ENCODE data around the gene SLIT3.

The SLIT3 gene

GRCh38 chr5:168921147-168921866 lies 379.6 kb downstream of the SLIT3 start:
- DNase-seq (ENCODE audit: low spot score), result no peak

GRCh38 chr5:168920019-168920810 lies 380.7 kb downstream of the SLIT3 start:
- DNase-seq (ENCODE audit: low spot score), result no peak

DNA sequence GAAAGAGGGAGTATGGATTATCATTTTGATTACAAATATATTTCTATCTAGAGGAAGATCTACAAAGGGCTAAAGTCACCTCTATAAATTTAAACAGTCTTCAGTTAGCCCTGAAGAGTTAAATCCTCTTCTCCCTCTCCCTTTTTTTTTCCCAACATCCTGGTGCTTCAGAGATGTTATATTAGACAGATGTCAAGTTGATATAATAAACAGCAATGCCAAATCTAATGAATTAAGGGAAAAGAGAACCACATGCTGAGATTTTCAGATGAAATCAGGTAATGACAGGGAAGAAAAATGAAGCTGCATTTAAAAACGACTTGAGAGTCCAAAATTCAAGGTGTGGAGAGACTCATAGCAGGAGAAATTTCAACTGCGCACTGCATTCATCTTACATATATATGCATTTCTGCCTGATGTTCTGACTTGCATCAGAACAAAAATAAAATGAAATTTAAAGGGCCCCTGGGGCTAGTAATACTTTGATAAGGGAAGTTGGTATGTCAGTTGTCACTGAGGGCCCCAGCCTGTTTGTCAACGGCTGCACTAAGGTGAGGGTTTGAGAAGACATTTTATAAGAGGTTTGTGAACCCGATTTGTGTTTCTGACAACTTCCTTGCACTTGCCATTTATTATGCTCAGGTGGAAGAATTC lies 382.9 kb downstream of the SLIT3 start:
- DNase-seq (ENCODE audit: low spot score), result no peak

- no peak for DNase-seq (ENCODE audit: low spot score)
Measured at GRCh38 chr5:168916852-168917251, 384.1 kb downstream of the SLIT3 start.

- DNase-seq (ENCODE audit: low spot score), result no peak
Measured at GRCh38 chr5:168916266-168916665, 384.7 kb downstream of the SLIT3 start.

DNA sequence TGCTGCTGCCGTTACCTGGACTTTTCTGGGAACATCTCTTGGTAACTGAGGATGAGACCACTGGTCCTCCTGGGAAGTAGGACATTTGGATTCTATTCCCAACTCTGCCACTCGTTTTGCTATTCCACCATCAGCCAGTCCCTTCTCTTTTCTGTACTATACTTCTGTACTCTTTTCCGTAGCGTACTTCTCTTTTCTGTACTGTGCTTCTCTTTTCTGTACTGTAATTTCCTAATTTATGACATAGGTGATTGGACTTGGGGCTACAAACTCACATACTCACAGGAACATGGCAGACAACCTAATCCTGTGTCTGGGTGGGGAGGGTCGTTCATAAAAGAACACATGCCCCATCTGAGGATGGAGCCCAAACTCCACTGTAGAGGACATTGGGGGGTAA lies 386.4 kb downstream of the SLIT3 start:
- DNase-seq (ENCODE audit: low spot score), result no peak

DNA sequence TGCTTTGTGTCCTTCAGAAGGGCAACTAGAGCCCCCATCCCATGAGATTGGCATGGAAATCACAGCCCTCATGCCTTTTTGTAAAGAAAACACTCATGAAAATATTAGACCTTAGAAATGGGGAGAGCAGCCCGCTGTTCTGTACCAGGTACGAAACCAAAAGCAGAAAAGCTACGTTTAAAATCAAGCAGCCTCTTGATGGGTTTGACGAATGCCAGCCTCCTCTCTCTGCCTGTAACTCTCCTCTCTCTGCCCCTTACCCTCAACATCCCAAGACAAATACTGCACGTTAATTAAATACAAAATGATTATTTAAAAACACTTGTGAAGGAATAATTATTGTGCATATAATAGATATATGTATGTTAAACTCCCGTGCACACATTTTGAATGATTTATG lies 390.1 kb downstream of the SLIT3 start:
- no peak for DNase-seq (ENCODE audit: low spot score)

DNA sequence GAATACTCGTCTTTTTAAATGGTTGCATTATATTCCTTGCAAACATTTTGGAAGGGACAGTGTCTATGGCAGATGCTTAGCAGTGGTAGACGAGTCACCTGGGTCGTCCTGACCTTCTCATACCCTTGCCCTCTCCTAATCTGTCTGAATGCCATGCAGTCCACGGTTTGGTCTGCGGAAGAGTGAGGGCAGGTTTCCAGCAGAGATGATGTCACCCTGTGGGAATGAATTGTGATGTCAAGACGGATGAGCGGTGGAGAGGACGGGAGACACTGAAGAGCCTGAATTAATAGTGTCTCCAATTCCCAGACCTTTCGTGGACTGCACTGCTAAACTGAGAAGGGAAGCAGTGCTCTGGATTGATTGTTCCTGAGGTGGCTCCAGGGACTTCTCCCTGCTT lies 392.7 kb downstream of the SLIT3 start:
- no peak for DNase-seq (ENCODE audit: low spot score)

DNA sequence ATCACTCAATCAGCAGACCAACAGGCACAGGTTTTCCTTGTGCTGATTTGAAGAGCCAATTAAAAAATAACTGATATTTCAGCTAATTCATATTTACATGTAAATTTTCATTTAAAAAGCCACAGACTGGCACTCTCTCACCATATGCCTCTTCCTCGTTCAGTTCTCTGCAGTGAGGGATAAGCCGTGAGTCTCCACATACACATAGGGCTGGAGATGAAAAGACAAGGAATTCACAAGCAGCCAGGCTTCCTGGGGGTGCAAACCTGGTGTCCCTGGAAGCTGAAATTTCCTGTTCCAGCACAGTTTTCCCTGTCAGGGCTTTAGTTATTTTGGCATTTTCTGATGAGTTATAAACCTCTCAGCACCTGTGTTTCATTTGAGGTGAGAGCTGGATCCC lies 397.9 kb downstream of the SLIT3 start:
- no peak for DNase-seq (ENCODE audit: low spot score)

- DNase-seq (ENCODE audit: low spot score), result no peak
Measured at GRCh38 chr5:168899673-168900072, 401.3 kb downstream of the SLIT3 start.

DNA sequence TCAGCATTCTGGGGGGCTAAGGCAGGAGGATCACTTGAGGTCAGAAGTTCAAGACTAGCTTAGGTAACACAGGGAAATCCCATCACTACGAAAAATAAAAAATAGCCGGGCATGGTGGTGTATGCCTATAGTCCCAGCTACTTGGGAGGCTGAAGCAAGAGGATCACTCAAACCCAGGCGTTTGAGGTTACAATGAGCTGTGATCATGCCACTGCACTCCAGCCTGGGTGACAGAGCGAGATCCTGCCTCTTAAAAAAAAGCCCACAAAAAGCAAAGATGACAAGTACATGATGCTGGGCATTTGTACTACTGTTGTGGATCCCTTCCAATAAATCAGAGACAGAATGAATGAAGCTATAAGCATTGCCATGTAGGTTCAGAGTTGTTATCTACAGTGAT lies 401.7 kb downstream of the SLIT3 start:
- no peak for DNase-seq (ENCODE audit: low spot score)

- DNase-seq (ENCODE audit: low spot score), result no peak
Measured at GRCh38 chr5:168898247-168898911, 402.6 kb downstream of the SLIT3 start.

- no peak for DNase-seq (ENCODE audit: low spot score)
Measured at GRCh38 chr5:168897387-168898122, 403.4 kb downstream of the SLIT3 start.

- no peak for DNase-seq (ENCODE audit: low spot score)
Measured at GRCh38 chr5:168895295-168896071, 405.5 kb downstream of the SLIT3 start.

DNA sequence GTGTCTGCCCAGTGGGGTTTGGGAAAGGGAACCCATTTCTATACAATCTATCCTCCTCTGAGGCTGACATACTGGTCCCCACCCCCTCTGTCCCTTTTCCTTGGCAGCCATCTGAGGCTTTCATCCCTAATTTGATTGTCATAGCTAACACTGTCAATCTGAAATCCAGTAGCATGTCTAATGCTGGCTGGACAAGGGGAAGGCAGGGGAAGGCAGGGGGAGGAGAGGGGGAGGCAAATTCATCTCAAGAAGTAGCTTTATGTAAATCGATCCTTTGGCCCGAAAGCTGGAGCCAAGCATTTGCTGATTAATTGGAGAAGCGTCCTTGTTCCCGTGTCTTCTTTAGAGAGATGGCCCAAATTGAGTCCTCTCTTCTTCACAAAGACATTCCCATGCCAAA lies 407.7 kb downstream of the SLIT3 start:
- DNase-seq (ENCODE audit: low spot score), result no peak

DNA sequence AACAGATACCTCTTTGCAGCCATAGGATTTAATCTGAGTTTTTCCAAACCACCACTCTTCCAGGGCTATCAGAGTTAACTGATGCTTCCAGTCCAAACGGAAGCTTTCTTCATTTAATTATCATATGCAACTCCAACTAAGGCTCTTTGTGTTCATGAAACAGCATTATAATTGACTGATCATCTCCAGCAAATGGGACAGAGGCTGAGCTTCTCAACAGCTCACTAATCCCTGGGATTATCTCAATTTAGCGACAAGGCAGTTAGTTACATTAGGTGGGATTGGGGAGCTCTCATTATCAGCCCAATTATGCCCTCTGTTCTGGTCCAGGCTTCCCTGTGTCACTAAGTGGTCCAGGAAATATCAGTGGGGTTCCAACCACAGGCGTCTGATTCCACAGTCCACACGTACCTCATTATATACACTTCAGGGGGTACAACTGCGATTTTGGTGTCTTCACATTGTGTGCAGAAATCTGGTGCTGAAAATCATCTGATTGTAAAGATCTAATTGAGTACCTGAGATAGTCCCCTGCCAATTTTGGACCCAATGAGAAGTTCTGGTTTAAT lies 408.2 kb downstream of the SLIT3 start:
- DNase-seq (ENCODE audit: low spot score), result no peak

- DNase-seq (ENCODE audit: low spot score), result no peak
Measured at GRCh38 chr5:168890816-168891812, 409.8 kb downstream of the SLIT3 start.

- no peak for DNase-seq (ENCODE audit: low spot score)
Measured at GRCh38 chr5:168889039-168889438, 411.9 kb downstream of the SLIT3 start.

- no peak for DNase-seq (ENCODE audit: low spot score)
Measured at GRCh38 chr5:168887931-168888330, 413.0 kb downstream of the SLIT3 start.

Data from hematopoietic multipotent progenitor cell treated with erythropoietin and hydrocortisone succinate and interleukin-3 and kit ligand, for 17 days (in vitro differentiated cells).